Measurements from ENCODE around the gene ROR1. TPM values are rescaled to one million over a fixed set of nuclear protein-coding genes. Genes with fewer than 3 reads are reported as not detected.

Gene ROR1
- polyA plus RNA-seq, 1 of the 3 experiments (the other 2 are of a cell fraction), result 4.0 TPM

GRCh38 chr1:63917571-63918417 is 144.0 kb downstream of the ROR1 start:
- no peak overlapping the region for H3K27ac ChIP-seq (ENCODE audit: low read depth in 2 of 2, low read length in 1 of 2)
- H3K9me3 ChIP-seq, result no peaks in the 10 kb centered on the region
- no peak for DNase-seq
- H3K36me3 ChIP-seq (replicated peaks in 1 of 2; ENCODE audit: control insufficient read depth in 1 of 2, insufficient read depth in 2 of 2, low read length in 1 of 2), result no peaks in the 10 kb centered on the region
- H3K9ac ChIP-seq, result no peak overlapping the region
- H3K4me2 ChIP-seq, result no peak overlapping the region
- peaks cover 4 to 35% of the 10 kb centered on the region in 2 experiments; a peak in 3 of 4 replicates for H3K4me1 ChIP-seq (ENCODE audit: control insufficient read depth in 1 of 2, insufficient read depth in 2 of 2, low read depth in 1 of 2, low read length in 1 of 2)
- no peaks in the 10 kb centered on the region for H3K27me3 ChIP-seq (ENCODE audit: insufficient read depth)
- H3K4me3 ChIP-seq (ENCODE audit: low read depth in 2 of 2, low read length in 1 of 2), result no peak overlapping the region
- TF ChIP-seq TCF12 (IDR thresholded peaks at IDR 0.05), result no peak
- TF ChIP-seq FOXM1 (IDR thresholded peaks at IDR 0.05; ENCODE audit: low read depth), result no peak
- TF ChIP-seq NFIC (IDR thresholded peaks at IDR 0.05; ENCODE audit: borderline replicate concordance), result no peak
- no peak for TF ChIP-seq FOXJ3 (CRISPR knock-in tag; IDR thresholded peaks at IDR 0.05)
- TF ChIP-seq, protein P1, sequence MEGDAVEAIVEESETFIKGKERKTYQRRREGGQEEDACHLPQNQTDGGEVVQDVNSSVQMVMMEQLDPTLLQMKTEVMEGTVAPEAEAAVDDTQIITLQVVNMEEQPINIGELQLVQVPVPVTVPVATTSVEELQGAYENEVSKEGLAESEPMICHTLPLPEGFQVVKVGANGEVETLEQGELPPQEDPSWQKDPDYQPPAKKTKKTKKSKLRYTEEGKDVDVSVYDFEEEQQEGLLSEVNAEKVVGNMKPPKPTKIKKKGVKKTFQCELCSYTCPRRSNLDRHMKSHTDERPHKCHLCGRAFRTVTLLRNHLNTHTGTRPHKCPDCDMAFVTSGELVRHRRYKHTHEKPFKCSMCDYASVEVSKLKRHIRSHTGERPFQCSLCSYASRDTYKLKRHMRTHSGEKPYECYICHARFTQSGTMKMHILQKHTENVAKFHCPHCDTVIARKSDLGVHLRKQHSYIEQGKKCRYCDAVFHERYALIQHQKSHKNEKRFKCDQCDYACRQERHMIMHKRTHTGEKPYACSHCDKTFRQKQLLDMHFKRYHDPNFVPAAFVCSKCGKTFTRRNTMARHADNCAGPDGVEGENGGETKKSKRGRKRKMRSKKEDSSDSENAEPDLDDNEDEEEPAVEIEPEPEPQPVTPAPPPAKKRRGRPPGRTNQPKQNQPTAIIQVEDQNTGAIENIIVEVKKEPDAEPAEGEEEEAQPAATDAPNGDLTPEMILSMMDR (IDR thresholded peaks at IDR 0.05), result peak; percentile 40
- ChIA-PET POLR2A (no interaction called here), CTCF (interaction anchor here (0.6 to 1.2 kb wide), 4 partner anchors 9 to 219 kb away, joined by 3 to 5 read pairs (median 4); no protein-coding TSS in a partner anchor)
- no peaks in the 10 kb centered on the region for H3K9me2 ChIP-seq
- no peaks in the 10 kb centered on the region for H4K20me1 ChIP-seq (ENCODE audit: insufficient read depth)
- no peak overlapping the region for H2AFZ ChIP-seq (ENCODE audit: low read depth)
- H3F3A ChIP-seq (replicated peaks; ENCODE audit: insufficient read depth), result peaks cover 15% of the 10 kb centered on the region
- H3K79me2 ChIP-seq (ENCODE audit: insufficient read depth), result no peaks in the 10 kb centered on the region
- 88% methylated on average over 13 of the region's 13 CpGs for WGBS (ENCODE audit: low lambda C conversion rate)

- Histone ChIP-seq H4K20me1 (ENCODE audit: insufficient read depth) (no peaks in the 10 kb centered on the region), H3K27me3 (ENCODE audit: insufficient read depth) (no peaks in the 10 kb centered on the region), H3K36me3 (replicated peaks in 1 of 2; ENCODE audit: control insufficient read depth in 1 of 2, insufficient read depth in 2 of 2, low read length in 1 of 2) (no peaks in the 10 kb centered on the region), H3K9me3 (no peaks in the 10 kb centered on the region), H3K79me2 (ENCODE audit: insufficient read depth) (no peaks in the 10 kb centered on the region), H3F3A (replicated peaks; ENCODE audit: insufficient read depth) (peaks cover 15% of the 10 kb centered on the region), H3K9me2 (no peaks in the 10 kb centered on the region), H2AFZ (ENCODE audit: low read depth) (no peak overlapping the region), H3K4me1 (ENCODE audit: control insufficient read depth in 1 of 2, insufficient read depth in 2 of 2, low read depth in 1 of 2, low read length in 1 of 2) (peaks cover 4 to 36% of the 10 kb centered on the region in 2 experiments; a peak in 3 of 4 replicates), H3K9ac (no peak overlapping the region), H3K4me2 (no peak overlapping the region), H3K27ac (ENCODE audit: low read depth in 2 of 2, low read length in 1 of 2) (peak overlapping the region in 1 of 2 experiments; percentile 87; a peak in 2 of 4 replicates), H3K4me3 (ENCODE audit: low read depth in 2 of 2, low read length in 1 of 2) (no peak overlapping the region)
- CTCF ChIA-PET, result interaction anchor here (0.6 to 2.2 kb wide), 5 partner anchors 9 to 227 kb away, joined by 3 to 10 read pairs (median 4); no protein-coding TSS in a partner anchor
- WGBS (ENCODE audit: low lambda C conversion rate), result 87% methylated on average over 10 of the region's 10 CpGs
- DNase-seq, result no peak
- POLR2A ChIA-PET, result no interaction called here
- no peak for TF ChIP-seq JUND (IDR thresholded peaks at IDR 0.05)
- TF ChIP-seq RFX5 (IDR thresholded peaks at IDR 0.05; ENCODE audit: low read length), result no peak
- TF ChIP-seq SMC3 (IDR thresholded peaks at IDR 0.05; ENCODE audit: low read depth, low read length), result no peak
- no peak for TF ChIP-seq FOXM1 (IDR thresholded peaks at IDR 0.05; ENCODE audit: low read depth)
- TF ChIP-seq RXRA (IDR thresholded peaks at IDR 0.05; ENCODE audit: borderline replicate concordance, low read depth), result no peak
- no peak for TF ChIP-seq REST (IDR thresholded peaks at IDR 0.05; ENCODE audit: low read depth, low read length)
- TF ChIP-seq EZH2phosphoT487 (IDR thresholded peaks at IDR 0.05; ENCODE audit: borderline replicate concordance, low read depth), result no peak
- no peak for TF ChIP-seq EP300 (IDR thresholded peaks at IDR 0.05; ENCODE audit: borderline replicate concordance in 1 of 2, low read depth in 1 of 2, low read length in 1 of 2)
- TF ChIP-seq, protein P2, sequence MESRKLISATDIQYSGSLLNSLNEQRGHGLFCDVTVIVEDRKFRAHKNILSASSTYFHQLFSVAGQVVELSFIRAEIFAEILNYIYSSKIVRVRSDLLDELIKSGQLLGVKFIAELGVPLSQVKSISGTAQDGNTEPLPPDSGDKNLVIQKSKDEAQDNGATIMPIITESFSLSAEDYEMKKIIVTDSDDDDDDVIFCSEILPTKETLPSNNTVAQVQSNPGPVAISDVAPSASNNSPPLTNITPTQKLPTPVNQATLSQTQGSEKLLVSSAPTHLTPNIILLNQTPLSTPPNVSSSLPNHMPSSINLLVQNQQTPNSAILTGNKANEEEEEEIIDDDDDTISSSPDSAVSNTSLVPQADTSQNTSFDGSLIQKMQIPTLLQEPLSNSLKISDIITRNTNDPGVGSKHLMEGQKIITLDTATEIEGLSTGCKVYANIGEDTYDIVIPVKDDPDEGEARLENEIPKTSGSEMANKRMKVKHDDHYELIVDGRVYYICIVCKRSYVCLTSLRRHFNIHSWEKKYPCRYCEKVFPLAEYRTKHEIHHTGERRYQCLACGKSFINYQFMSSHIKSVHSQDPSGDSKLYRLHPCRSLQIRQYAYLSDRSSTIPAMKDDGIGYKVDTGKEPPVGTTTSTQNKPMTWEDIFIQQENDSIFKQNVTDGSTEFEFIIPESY (IDR thresholded peaks at IDR 0.05; ENCODE audit: borderline replicate concordance, low read depth), result no peak
- no peak for TF ChIP-seq RCOR1 (IDR thresholded peaks at IDR 0.05; ENCODE audit: low read length)
- TF ChIP-seq, protein P3, sequence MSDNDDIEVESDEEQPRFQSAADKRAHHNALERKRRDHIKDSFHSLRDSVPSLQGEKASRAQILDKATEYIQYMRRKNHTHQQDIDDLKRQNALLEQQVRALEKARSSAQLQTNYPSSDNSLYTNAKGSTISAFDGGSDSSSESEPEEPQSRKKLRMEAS (IDR thresholded peaks at IDR 0.05; ENCODE audit: low read depth), result no peak
- TF ChIP-seq SIN3A (IDR thresholded peaks at IDR 0.05; ENCODE audit: borderline replicate concordance, low read depth, low read length), result no peak
- no peak for TF ChIP-seq GATA2 (CRISPR knock-in tag; IDR thresholded peaks at IDR 0.05)
These were observed 144.7 kb downstream of the ROR1 start for GRCh38 chr1:63918418-63918945.
